IMR-90 (cell line): ENCODE results near the gene COL1A1. TPM values are rescaled to one million over a fixed set of nuclear protein-coding genes. Genes with fewer than 3 reads are reported as not detected.

Experiments used
- ATAC-seq: fragments of 200-7000 bp; cut with Tn5 transposase; 2 replicates; pipeline ENCODE4 v1.9.1; 2020; ENCODE audit warnings: low read depth, mild to moderate bottlenecking, moderate library complexity
- BruUV-seq: library from RNA; stranded (reverse); fragments of 400-500 nt; replicated peaks from 2 replicates; lab custom pipeline; 2021; lab: Mats Ljungman, UMichigan
- CTCF ChIA-PET: fragments of 300-600 bp; formaldehyde crosslinking; extraction: SDS; loops from one replicate; lab custom pipeline; 2021; ENCODE audit warnings: antibody characterized with exemption; lab: Yijun Ruan, JAX
- POLR2A ChIA-PET: fragments of 300-600 bp; sonication (Branson Sonifier 250); formaldehyde crosslinking; loops from one replicate; lab custom pipeline; 2022; ENCODE audit warnings: antibody characterized with exemption; ENCODE audit not compliant: unreplicated experiment; lab: Charles Lee
- DNase-seq: peaks from one replicate; pipeline ENCODE4 v3.0.0; 2013
- H2AFZ ChIP-seq: replicated peaks from 2 replicates; pipeline ENCODE3; 2013; ENCODE audit warnings: low read length, mild to moderate bottlenecking; ENCODE audit not compliant: poor library complexity
- H2AK5ac ChIP-seq: 2 replicates; pipeline ENCODE4 v1.6.1; 2013; ENCODE audit warnings: low read depth, low read length, inconsistent platforms
- H2AK9ac ChIP-seq: replicated peaks from 2 replicates; pipeline ENCODE3; 2013; ENCODE audit warnings: mild to moderate bottlenecking, low read depth, low read length, moderate library complexity; ENCODE audit not compliant: poor library complexity
- H2BK120ac ChIP-seq: 2 replicates; pipeline ENCODE4 v1.6.1; 2013; ENCODE audit warnings: low read depth, low read length, inconsistent platforms
- H2BK15ac ChIP-seq: 3 replicates; pipeline ENCODE4 v1.6.1; 2013; ENCODE audit warnings: low read depth, low read length, inconsistent platforms
- H2BK20ac ChIP-seq: 2 replicates; pipeline ENCODE4 v1.6.1; 2013; ENCODE audit warnings: low read depth, mild to moderate bottlenecking, inconsistent platforms, low read length, moderate library complexity
- H2BK5ac ChIP-seq: 2 replicates; pipeline ENCODE4 v1.6.1; 2013; ENCODE audit warnings: mild to moderate bottlenecking, low read depth, low read length, inconsistent platforms; ENCODE audit not compliant: poor library complexity, severe bottlenecking
- H3K14ac ChIP-seq: replicated peaks from 2 replicates; pipeline ENCODE4 v1.6.1; 2013; ENCODE audit warnings: low read depth, low read length, inconsistent platforms
- H3K18ac ChIP-seq: 2 replicates; pipeline ENCODE4 v1.6.1; 2013; ENCODE audit warnings: low read depth, low read length, control low read depth
- H3K23ac ChIP-seq: 2 replicates; pipeline ENCODE4 v1.6.1; 2013; ENCODE audit warnings: low read depth, low read length, inconsistent platforms
- H3K27ac ChIP-seq: 2 replicates; pipeline ENCODE4 v1.5.1; 2013; ENCODE audit warnings: mild to moderate bottlenecking, control low read depth, low read length; ENCODE audit not compliant: insufficient read depth
- H3K27me3 ChIP-seq: 2 replicates; pipeline ENCODE4 v1.6.1; 2013; ENCODE audit warnings: low read length; ENCODE audit not compliant: control insufficient read depth, insufficient read depth
- H3K36me3 ChIP-seq: 2 replicates; pipeline ENCODE4 v1.6.1; 2013; ENCODE audit warnings: low read length, mixed read lengths; ENCODE audit not compliant: control insufficient read depth, insufficient read depth
- H3K4ac ChIP-seq: 2 replicates; pipeline ENCODE4 v1.6.1; 2013; ENCODE audit warnings: low read depth, low read length, inconsistent platforms
- H3K4me1 ChIP-seq: 2 replicates; pipeline ENCODE4 v1.6.1; 2013; ENCODE audit warnings: low read length, mixed read lengths; ENCODE audit not compliant: control insufficient read depth, insufficient read depth
- H3K4me2 ChIP-seq: 2 replicates; pipeline ENCODE4 v1.6.1; 2013; ENCODE audit warnings: low read depth, mild to moderate bottlenecking, control low read depth, low read length, moderate library complexity
- H3K4me3 ChIP-seq: 2 replicates; pipeline ENCODE4 v1.5.1; 2013; ENCODE audit warnings: low read depth, mild to moderate bottlenecking, control low read depth, low read length, moderate library complexity; ENCODE audit not compliant: insufficient read depth
- H3K56ac ChIP-seq: 2 replicates; pipeline ENCODE4 v1.6.1; 2013; ENCODE audit warnings: low read length, inconsistent platforms; ENCODE audit not compliant: insufficient read depth; ENCODE audit errors: extremely low read depth
- H3K79me1 ChIP-seq, 2 experiments: 2 replicates each; pipeline ENCODE4 v1.6.1; 2013; ENCODE audit warnings: low read length in 2 of 2, inconsistent platforms in 1 of 2, low read depth in 1 of 2
- H3K9ac ChIP-seq: 2 replicates; pipeline ENCODE4 v1.6.1; 2013; ENCODE audit warnings: low read depth, low read length, control low read depth
- H3K9me1 ChIP-seq: 2 replicates; pipeline ENCODE4 v1.6.1; 2013; ENCODE audit warnings: low read length, inconsistent platforms; ENCODE audit not compliant: insufficient read depth
- H3K9me3 ChIP-seq: 2 replicates; pipeline ENCODE4 v1.6.1; 2013; ENCODE audit warnings: low read length; ENCODE audit not compliant: control insufficient read depth, insufficient read depth
- H4K20me1 ChIP-seq: 2 replicates; pipeline ENCODE4 v1.6.1; 2013; ENCODE audit warnings: low read length, inconsistent platforms; ENCODE audit not compliant: insufficient read depth
- H4K5ac ChIP-seq: 2 replicates; pipeline ENCODE4 v1.6.1; 2013; ENCODE audit warnings: mild to moderate bottlenecking, low read depth, low read length, control low read depth
- H4K8ac ChIP-seq, 2 experiments: 2 replicates each; pipeline ENCODE4 v1.6.1; 2013; ENCODE audit warnings: low read depth in 2 of 2, low read length in 2 of 2, control low read depth in 1 of 2, inconsistent platforms in 1 of 2
- H4K91ac ChIP-seq: 2 replicates; pipeline ENCODE4 v1.6.1; 2013; ENCODE audit warnings: low read depth, low read length, inconsistent platforms; ENCODE audit not compliant: insufficient read depth
- BHLHE40 ChIP-seq: fragments of 150-350 bp; IDR thresholded peaks from 2 replicates; pipeline ENCODE4 v1.6.1; 2016; ENCODE audit warnings: mild to moderate bottlenecking, low read depth, low read length
- CEBPB ChIP-seq: IDR thresholded peaks from 2 replicates; pipeline ENCODE4 v1.6.1; 2012; ENCODE audit warnings: low read depth, low read length, improper control_type of control experiment
- CTCF ChIP-seq: conservative IDR thresholded peaks from 2 replicates; pipeline ENCODE4 v1.5.1; 2012; ENCODE audit warnings: mild to moderate bottlenecking, low read depth, low read length, improper control_type of control experiment
- WGBS, 2 experiments: methylation state at CpG; one replicate each; pipeline versions ENCODE4 v1.1.5 to v1.1.7; 2013; ENCODE audit warnings: missing lambda C conversion rate in 2 of 2; ENCODE audit not compliant: insufficient read length in 1 of 2; ENCODE audit errors: extremely low coverage in 2 of 2; 5-methylcytosine and 5-hydroxymethylcytosine counted together
- dilution Hi-C: fragments of 300-500 bp; cut with HindIII; formaldehyde crosslinking; loops from one replicate; pipeline ENCODE4 v1.14.3; 2018; ENCODE audit warnings: low sequenced_read_pairs; ENCODE audit not compliant: unreplicated experiment
- in situ Hi-C: fragments of 300-500 bp; cut with MboI; formaldehyde crosslinking; loops from 3 replicates; pipeline ENCODE4 v1.14.3; 2019; ENCODE audit warnings: low sequenced_read_pairs, inconsistent platforms, mixed read lengths
- intact Hi-C: fragments of 100-400 bp; cut with micrococcal nuclease; formaldehyde crosslinking; loops from 2 replicates; pipeline ENCODE4 v1.10.0; 2022
- polyA plus RNA-seq, 3 experiments: library from polyadenylated mRNA; depleted of rRNA; stranded (reverse); fragments of >200 nt; gene quantifications; 2 replicates each; pipeline ENCODE4 v1.2.3, GENCODE V29; 2012; ENCODE audit warnings: low replicate concordance in 1 of 3
- total RNA-seq: library from RNA; depleted of rRNA; stranded (reverse); fragments of >200 nt; gene quantifications from 2 replicates; pipeline ENCODE4 v1.2.3, GENCODE V29; 2012

Gene COL1A1
- total and polyA plus RNA-seq, 2 of the 4 experiments (the other 2 are of a cell fraction): 2,180 to 4,350 TPM

- Histone ChIP-seq H4K5ac (no peak overlapping the region), H2AK5ac (peak overlapping the region; percentile 55), H2AFZ (peak overlapping the region; percentile 9), H2BK20ac (no peak overlapping the region), H3K79me1 (peaks cover 8 to 28% of the 10 kb centered on the region in 2 experiments; a peak in 3 of 4 replicates), H3K4me2 (no peak overlapping the region), H3K36me3 (peaks cover 40% of the 10 kb centered on the region), H2BK15ac (no peak overlapping the region), H4K20me1 (peaks cover 76% of the 10 kb centered on the region), H2BK5ac (peak overlapping the region; percentile 29), H4K91ac (no peak overlapping the region), H3K4ac (peak overlapping the region; percentile 51), H3K4me3 (no peak overlapping the region), H2AK9ac (peak overlapping the region; percentile 39), H3K14ac (0 out of 2 replicates have a peak overlapping the region, but pooled peaks have one; percentile 22), H3K18ac (no peak overlapping the region), H3K23ac (peak overlapping the region; percentile 46; the same call in 1 of the 2 replicates), H3K9me3 (no peaks in the 10 kb centered on the region), H3K27ac (peak overlapping the region; percentile 39; the same call in 1 of the 2 replicates), H3K9ac (no peak overlapping the region), H2BK120ac (peak overlapping the region; percentile 9; the same call in 1 of the 2 replicates), H3K9me1 (peaks cover 22% of the 10 kb centered on the region), H3K4me1 (peaks cover 17% of the 10 kb centered on the region), H3K56ac (no peak overlapping the region), H3K27me3 (no peaks in the 10 kb centered on the region), H4K8ac (peak overlapping the region in 1 of 2 experiments; percentile 6; a peak in 2 of 4 replicates)
- ATAC-seq (no peak), DNase-seq (peak; percentile 65)
- BruUV-seq: no TSS peak
- dilution Hi-C loops: no loop called here
- TF ChIP-seq CEBPB (peak; percentile 71; the same call in 1 of the 2 replicates), BHLHE40 (peak; percentile 48; the same call in 1 of the 2 replicates), CTCF (no peak)
- in situ Hi-C loops: no loop called here
- intact Hi-C loops: no loop called here
- WGBS, 2 experiments: 73% methylated on average over 9 of the region's 12 CpGs; no CpG with 5 or more reads in 1 of the 2 experiments
- POLR2A ChIA-PET: interaction anchor here (0.5 to 2.0 kb wide), 7 partner anchors 9 to 108 kb away, joined by 3 to 5 read pairs (median 4); partner anchors contain the start of gene TMEM92
- CTCF ChIA-PET: no interaction called here
Observed at GRCh38 chr17:50181591-50182560, 19.6 kb downstream of the COL1A1 start.
